Stimulated activated CD4-positive, alpha-beta T cell treated with anti-CD3 and anti-CD28 coated beads, Interleukin-2, amount 100 ng/mL, for 48 hours (primary cell): ENCODE measurements around the gene NEMF.
"Not testable (repeated sequence)": the region's sequence is repeated elsewhere in the genome, so short reads cannot be mapped to it uniquely, and the experiment has no call there.

Experiments
- DNase-seq, 2 donors: peaks; one replicate each; pipeline ENCODE4 v3.0.0-alpha.2; 2020

The NEMF gene

GRCh38 chr14:49796025-49796424, 56.6 kb downstream of the NEMF start:
- no peak for DNase-seq

- no peak for DNase-seq
Measured at GRCh38 chr14:49792618-49793017, 60.0 kb downstream of the NEMF start.

DNA sequence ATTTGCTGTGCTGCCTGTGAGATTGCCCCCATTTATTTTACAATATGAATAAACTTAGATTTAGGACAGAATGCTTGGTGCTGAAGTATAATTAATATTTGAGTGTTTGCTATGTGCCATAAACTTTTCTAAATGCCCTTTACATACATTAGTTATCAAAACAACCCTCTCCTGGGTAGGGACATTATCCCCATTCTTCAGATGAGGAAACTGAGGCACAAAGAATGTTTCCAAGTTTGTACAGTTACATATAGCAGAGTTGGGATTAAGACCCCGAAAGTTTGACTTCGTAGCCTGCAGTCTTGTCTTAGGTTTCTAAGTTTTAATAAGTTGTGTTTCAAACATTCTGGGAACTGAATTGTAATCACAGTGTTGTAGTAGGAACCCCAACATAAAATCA, 66.3 kb downstream of the NEMF start:
- no peak for DNase-seq

- DNase-seq, result no peak
Measured at GRCh38 chr14:49783394-49784014, 69.1 kb downstream of the NEMF start.

- not testable (repeated sequence) for DNase-seq
Measured at GRCh38 chr14:49781040-49781439, 71.5 kb downstream of the NEMF start.

DNA sequence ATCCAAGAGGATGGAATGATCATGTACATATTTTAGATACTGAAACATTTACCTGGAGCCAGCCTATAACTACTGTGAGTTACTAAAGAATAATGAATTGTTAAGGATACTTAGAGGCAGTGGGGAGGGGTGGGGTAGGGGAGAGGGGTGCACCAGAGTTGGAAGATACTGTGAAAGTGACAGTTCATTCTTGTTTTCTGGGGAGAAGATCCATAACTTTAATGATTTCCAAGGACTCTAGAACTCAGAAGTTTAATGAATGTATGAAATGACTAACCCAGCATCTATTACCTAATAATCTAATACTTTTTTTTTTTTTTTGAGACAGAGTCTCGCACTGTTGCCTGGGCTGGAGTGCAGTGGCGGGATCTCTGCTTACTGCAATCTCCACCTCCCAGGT, 74.2 kb downstream of the NEMF start:
- no peak for DNase-seq

DNA sequence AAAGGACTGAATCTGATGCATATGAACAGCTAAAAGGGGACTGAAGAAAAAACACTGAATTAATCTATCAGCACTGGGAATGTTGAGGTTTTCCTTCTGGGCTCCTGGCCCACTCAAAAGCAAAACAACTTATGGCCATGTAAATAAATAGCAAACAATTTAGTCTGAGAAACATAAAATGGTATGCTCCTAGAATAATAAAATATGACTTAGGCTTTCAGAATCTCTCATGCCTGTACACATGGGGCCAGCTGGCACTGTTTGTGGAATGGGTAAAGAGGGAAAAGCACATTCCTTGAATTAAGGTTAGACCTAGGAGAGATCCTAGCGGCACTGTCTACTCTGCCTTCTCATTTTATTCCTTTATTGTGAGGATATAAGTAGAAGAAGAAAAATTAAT, 78.5 kb downstream of the NEMF start:
- DNase-seq, result no peak

DNA sequence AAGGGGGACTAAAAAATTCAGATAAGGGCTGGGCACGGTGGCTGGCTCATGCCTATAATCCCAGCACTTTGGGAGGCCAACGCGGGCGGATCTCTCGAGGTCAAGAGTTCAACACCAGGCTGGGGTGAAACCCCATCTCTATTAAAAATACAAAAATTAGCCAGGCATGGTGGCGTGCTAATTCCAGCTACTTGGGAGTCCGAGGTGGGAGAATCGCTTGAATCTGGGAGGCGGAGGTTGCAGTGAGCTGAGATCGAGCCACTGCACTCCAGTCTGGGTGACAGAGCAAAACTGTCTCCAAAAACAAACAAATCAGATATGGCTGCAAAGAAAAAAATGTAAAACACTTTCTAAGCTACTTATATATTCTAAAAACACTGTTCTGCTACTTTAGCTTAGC, 80.9 kb downstream of the NEMF start:
- not testable (repeated sequence) for DNase-seq

DNA sequence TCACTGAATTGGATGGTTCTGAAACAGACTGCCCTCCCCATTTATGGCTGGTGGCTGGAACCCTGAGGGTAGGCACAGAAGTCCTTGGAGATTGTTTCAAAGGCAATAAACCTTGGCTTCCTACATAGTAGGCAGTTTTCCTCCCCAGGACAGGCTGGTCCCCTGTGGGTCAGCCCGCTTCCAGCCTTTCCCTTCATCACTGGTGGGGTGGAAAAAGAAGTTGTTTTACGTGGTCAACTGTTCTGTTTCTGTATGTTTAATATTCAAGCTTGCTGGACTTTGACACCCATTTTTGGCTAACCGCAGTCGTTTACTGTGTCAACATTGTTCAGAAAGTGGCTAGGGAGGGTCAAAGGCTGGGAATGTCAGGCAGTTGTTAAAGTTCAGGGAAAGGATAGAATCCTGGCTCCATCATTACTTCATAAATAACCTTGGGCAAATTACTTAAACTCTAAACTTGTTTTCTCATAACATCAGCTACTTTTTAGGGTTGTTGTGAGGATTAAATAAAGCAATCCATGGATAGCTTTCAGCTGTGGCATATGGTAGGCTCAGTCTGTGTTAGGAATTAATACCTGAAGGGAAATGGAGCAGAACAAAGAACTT, 82.3 kb downstream of the NEMF start:
- DNase-seq, result no peak

DNA sequence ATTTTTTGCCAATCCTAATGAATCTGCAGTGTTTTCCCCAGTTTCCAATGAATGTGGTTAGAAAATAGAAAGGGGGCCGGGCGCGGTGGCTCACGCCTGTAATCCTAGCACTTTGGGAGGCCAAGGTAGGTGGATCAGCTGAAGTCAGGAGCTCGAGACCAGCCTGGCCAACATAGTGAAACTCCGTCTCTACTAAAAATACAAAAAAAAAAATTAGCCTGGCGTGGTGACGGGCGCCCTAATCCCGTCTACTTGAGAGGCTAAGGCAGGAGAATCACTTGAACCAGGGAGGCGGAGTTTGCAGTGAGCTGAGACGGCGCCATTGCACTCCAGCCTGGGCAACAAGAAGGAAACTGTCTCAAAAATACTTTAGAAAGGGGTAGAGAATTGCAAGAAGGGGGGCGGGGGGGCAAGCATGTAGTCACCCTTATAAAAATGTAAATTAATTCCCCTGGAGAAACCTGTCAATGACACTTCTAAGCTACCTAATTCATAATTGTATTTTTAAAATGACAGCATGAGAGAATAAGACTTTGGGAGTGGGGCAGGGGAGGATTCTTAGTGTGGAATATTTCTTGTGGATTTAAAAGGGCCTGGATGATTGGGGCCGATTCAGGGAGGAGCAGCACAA, 82.9 kb downstream of the NEMF start:
- no peak for DNase-seq

DNA sequence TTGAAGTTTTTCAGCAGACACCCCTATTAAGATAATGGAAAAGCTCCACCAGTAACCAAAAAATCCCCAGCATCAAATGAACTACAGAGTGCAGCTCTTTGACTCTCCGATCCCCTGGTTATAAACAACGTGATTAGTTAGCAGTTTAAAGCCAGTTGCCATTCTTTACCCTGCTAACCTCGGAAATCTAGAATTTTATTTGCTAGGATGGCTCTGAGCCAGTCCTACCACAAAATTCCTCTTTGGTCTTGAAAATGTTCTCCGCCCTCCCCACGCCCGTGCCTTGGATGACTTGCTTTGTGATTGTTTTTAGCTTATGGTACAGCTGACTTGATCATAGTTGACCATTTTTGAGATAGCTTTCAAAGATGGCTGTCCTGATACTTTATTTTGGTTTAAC, 83.4 kb downstream of the NEMF start:
- DNase-seq, result no peak

- peak; percentile 60 to 65 for DNase-seq
Measured at GRCh38 chr14:49768301-49769121, 84.1 kb downstream of the NEMF start.

DNA sequence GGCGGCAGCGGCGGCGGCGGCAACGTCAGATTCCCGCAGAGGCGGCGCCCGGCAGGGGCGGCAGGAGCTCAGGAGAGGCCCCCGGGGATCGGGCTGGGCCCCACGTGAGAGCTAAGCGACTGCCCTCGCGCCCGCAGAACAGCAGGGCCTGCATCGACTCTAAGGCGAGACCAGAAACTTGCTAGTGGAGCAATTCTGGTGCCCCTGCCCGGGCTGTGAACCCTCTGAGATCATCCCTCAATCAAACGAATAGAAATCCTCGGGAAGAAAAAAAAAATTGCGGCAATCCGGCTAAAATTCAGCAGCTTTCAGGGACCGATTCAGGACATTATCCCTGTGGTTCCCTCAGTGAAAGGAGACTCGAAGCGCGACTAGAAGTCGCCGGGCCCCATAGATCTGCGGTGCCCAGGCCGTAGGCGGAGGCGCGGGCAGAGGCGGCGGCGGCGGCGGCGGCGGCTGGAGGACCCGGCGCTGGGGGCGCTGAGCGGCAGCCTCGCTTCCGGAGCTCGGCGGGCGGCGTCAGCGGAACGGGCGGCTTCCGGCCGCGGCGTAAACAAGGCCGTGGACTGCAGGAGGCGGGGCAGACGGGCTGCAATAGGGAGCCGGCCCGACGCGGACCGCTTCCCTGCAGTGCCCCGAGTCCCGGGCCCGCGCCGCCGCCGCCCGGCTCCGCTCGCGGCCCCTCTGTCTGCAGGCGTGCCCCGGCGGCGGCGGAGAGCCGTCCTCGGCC, 84.9 kb downstream of the NEMF start, which contains the start of gene KLHDC2:
KLHDC2 (plus strand) TSS at position 583 of the 730 bp plus-strand sequence. CDS start 316 bp downstream, outside the sequence.
- DNase-seq, result peak; percentile 82 to 89

- DNase-seq, result no peak
Measured at GRCh38 chr14:49767270-49767570, 85.4 kb downstream of the NEMF start.

GRCh38 chr14:49766839-49767238, 85.7 kb downstream of the NEMF start:
- DNase-seq, result no peak

DNA sequence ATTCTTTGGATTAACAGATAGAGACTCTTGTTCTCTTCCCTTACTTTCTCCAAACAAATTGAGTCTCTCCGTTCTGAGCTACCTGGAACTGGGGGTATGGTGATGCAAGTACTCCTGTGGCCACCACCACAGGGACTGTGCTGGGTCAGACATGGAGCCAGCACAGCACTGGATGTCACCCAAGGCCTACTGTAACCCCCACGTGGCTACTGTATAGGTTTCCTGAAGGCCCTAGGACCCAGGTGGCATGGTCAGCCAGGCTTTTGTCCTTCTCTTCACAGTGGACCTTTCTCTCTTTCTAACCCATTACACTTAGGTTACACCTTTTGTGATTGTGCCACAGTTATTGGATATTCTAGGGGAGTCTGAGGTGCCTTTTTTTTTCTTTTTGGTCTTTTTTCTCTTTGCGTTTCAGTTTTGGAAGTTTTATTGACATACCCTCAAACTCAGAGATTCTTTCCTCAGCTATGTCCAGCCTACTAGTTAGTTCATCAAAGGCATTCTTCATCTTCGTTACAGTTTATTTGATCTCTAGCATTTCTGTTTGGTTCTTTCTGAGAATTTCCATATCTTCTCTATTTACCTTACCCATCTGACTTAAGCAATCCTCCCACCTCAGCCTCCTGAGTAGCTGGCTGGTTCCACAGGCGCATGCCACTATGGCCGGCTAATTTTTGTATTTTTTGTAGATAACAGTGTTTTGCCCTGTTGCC, 90.6 kb downstream of the NEMF start:
- DNase-seq, result no peak

GRCh38 chr14:49755378-49755777, 97.2 kb downstream of the NEMF start:
- DNase-seq, result no peak

DNA sequence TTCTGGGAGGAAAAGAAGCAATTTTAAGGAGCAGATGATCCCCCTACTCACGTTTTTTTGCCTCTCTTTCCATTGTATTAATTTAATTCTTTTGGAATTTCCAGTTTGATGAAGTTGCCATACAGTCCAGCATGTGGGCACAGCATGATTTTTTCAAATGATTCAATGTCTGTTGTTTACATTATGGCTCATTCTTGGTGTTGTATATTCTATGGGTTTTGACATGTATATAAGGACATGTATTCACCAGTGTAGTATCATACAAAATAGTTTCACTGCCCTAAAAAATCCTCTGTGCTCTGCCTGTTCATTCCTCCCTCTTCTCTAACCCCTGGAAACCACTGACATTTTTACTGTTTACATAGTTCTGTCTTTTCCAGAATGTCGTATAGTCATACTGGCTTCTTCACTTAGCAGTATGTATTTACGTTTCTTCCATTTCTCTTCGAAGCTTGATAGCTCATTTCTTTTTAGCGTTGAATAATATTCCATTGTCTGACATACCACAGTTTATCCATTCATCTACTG, 98.0 kb downstream of the NEMF start:
- DNase-seq, result no peak

- not testable (repeated sequence) for DNase-seq
Measured at GRCh38 chr14:49746476-49746875, 106.1 kb downstream of the NEMF start.

DNA sequence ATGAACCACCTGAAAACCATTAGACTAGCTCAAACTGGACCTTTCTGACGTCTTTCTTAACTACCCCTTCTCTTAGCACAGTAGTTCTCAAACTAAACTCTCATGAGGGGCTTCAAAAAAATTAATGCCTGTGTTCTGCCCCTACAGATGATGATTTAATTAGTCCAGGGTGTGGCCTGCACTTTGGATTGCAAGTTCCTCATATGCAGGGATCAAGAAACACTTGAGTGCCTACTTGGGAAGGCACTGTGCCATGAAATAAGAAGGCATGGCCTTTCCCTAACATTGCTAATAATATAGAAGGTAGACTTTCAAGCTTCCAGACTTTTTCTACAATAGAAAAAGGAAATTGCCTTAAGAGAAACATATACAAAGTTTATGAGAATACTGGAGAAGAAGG, 107.4 kb downstream of the NEMF start:
- DNase-seq, result no peak

DNA sequence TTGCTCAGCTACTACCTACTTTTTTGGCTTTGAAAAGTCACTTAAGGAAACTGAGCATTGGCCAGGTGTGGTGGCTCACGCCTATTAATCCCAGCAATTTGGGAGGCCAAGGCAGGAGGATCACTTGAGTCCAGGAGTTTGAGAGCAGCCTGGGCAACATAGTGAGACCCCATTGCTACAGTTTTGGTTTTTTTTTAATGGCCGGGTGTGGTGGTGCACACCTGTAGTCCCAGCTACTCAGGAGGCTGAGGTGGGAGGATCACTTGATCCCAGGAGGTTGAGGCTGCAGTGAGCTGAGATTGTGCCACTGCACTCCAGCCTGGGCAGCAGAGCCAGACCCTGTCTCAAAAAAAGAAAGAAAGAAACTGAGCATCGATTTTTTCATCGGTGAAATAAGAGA, 116.9 kb downstream of the NEMF start:
- not testable (repeated sequence) for DNase-seq

DNA sequence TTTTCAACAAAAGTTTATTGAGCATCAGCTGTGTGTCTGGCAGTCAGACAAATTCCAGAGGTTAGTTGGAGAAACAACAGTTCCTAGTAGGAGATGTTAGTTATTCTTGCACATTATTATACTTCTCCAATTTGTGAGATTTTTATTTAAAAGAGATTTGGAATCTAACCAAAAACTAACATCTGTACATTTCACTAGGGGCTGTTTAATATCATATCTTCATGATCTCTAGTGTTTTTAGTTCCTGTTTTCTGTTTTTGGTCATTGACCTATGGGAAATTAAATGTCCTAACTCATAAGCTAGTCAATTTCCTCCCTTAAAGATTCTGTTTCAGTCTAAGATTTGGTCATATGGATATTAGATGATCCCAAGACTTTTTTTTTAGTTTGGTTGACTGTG, 118.8 kb downstream of the NEMF start:
- DNase-seq, result no peak
